ENCODE measurements around the gene MACROH2A1. TPM values are rescaled to one million over a fixed set of nuclear protein-coding genes. Genes with fewer than 3 reads are reported as not detected.

Gene MACROH2A1
- total and polyA plus RNA-seq, 2 experiments from 2014 or later, result 64.9 to 81.6 TPM

- Mint-ChIP-seq H3K4me3 (no peak overlapping the region), H3K36me3 (ENCODE audit: low read depth) (no peaks in the 10 kb centered on the region), H3K4me1 (no peaks in the 10 kb centered on the region), H3K9me3 (no peaks in the 10 kb centered on the region), H3K27me3 (ENCODE audit: insufficient read depth, low read depth, poor library complexity) (peaks cover 3% of the 10 kb centered on the region), H3K27ac (no peak overlapping the region)
- Histone ChIP-seq H3K4me1 (ENCODE audit: insufficient read depth) (no peaks in the 10 kb centered on the region), H3K27me3 (ENCODE audit: insufficient read depth) (no peaks in the 10 kb centered on the region), H3K9me2 (ENCODE audit: insufficient read depth) (no peaks in the 10 kb centered on the region), H3K36me3 (ENCODE audit: insufficient read depth) (no peaks in the 10 kb centered on the region), H3K4me3 (no peak overlapping the region), H2AFZ (no peak overlapping the region), H3K79me2 (replicated peaks; ENCODE audit: insufficient read depth) (no peaks in the 10 kb centered on the region), H4K20me1 (replicated peaks; ENCODE audit: insufficient read depth) (no peaks in the 10 kb centered on the region), H3K4me2 (no peak overlapping the region), H3F3A (replicated peaks; ENCODE audit: low read depth) (no peaks in the 10 kb centered on the region), H3K27ac (ENCODE audit: low read depth) (no peak overlapping the region)
- ATAC-seq, result no peak
- no peak for DNase-seq (ENCODE audit: low spot score)
- TF ChIP-seq ZNF114 (CRISPR knock-in tag; IDR thresholded peaks at IDR 0.05) (no peak), ZNF331 (CRISPR knock-in tag; IDR thresholded peaks at IDR 0.05; ENCODE audit: low read depth) (no peak), EZH2phosphoT487 (IDR thresholded peaks at IDR 0.05; ENCODE audit: unreplicated experiment) (no peak), JUNB (IDR thresholded peaks at IDR 0.05; ENCODE audit: unreplicated experiment) (no peak), CTCF (conservative IDR thresholded peaks at IDR 0.05; ENCODE audit: low read depth in 2 of 2) (no peak), ZNF462 (CRISPR knock-in tag; IDR thresholded peaks at IDR 0.05) (no peak), EZH2 (IDR thresholded peaks at IDR 0.05; ENCODE audit: low read depth, unreplicated experiment) (no peak), NANOG (IDR thresholded peaks at IDR 0.05; ENCODE audit: borderline replicate concordance) (no peak), REST (IDR thresholded peaks at IDR 0.05; ENCODE audit: unreplicated experiment) (no peak), POLR2AphosphoS5 (IDR thresholded peaks at IDR 0.05; ENCODE audit: low read depth) (no peak), STAT1 (IDR thresholded peaks at IDR 0.05; ENCODE audit: unreplicated experiment) (no peak), ETS1 (IDR thresholded peaks at IDR 0.05) (no peak)
Measured at GRCh38 chr5:135324160-135324559, 74.9 kb downstream of the MACROH2A1 start.

All from GM23338 (cell line).